ENCODE data around the gene ZNF93.
"Not testable (repeated sequence)": the region's sequence is repeated elsewhere in the genome, so short reads cannot be mapped to it uniquely, and the experiment has no call there.

The ZNF93 gene

DNA sequence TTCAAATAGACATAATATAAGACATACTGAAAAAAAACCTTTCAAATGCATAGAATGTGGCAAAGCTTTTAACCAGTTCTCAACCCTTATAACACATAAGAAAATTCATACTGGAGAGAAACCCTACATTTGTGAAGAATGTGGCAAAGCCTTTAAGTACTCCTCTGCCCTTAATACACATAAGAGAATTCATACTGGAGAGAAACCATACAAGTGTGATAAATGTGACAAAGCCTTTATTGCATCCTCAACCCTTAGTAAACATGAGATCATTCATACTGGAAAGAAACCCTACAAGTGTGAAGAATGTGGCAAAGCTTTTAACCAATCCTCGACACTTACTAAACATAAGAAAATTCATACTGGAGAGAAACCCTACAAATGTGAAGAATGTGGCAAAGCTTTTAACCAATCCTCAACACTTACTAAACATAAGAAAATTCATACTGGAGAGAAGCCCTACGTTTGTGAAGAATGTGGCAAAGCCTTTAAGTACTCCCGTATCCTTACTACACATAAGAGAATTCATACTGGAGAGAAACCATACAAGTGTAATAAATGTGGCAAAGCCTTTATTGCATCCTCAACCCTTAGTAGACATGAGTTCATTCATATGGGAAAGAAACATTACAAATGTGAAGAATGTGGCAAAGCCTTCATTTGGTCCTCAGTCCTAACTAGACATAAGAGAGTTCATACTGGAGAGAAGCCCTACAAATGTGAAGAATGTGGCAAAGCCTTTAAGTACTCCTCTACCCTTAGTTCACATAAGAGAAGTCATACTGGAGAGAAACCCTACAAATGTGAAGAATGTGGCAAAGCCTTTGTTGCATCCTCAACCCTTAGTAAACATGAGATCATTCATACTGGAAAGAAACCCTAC, 32.9 kb downstream of the ZNF93 start:
- H3K4me3 ChIP-seq, H3K27ac ChIP-seq: not testable (repeated sequence)

GRCh38 chr19:19937403-19937802, 36.7 kb downstream of the ZNF93 start:
- Histone ChIP-seq H3K27ac (no peak overlapping the region), H3K4me3 (no peak overlapping the region)

DNA sequence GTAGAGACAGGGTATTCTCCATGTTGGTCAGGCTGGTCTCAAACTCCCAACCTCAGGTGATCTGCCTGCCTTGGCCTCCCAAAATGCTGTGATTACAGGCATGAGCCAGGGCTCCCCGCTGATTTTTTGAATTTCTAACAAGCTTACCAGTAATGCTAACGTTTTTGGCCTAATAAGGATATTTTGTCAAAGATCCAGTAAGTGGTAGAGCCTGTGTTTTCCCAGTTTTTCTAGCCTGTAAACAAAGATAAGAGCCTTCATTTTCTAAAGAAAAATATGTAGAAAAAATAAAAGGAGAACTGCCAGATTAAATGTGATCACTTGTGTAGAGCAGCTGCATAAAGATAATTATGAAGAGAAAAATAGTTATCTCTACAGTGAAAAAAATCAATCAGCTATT, 37.7 kb downstream of the ZNF93 start:
- no peak overlapping the region for H3K27ac ChIP-seq

DNA sequence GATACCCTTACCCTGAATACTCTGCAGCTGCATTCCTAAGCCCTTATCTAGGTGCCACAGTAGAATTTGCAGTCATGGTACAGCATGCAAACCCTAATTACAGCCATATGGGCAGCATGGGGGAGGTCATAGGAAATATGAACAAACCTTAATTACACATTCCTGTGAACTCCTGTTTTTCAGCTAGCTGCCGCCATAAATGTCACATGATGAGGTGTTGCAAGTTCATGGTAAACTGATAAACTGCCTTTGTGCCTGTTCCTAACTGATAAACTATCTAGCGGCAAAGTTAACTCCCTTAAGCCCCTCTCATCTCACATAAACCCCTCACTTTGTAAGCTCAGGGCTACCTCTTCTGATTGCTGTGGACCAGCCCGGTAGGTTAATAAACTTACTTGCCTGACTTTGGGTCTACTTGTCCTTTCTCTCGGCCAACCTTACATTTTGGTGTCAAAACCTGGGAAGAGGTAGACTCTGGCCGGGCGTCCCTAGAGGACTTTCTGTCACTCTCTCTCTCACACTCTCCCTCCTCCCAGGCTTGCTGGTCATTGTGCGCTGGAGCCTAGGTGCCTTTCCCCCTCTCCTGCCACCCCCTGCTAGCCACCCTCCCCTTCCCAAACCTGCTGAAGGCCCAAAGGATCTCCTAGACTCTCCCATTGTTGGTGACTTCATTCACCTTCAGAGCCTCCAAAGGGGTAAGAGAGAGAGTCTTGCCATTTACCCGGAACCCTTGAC, 43.3 kb downstream of the ZNF93 start:
- Histone ChIP-seq H3K27ac (no peak overlapping the region), H3K4me3 (no peak overlapping the region)

More for the DNA sequence above, 37.7 kb downstream of the ZNF93 start:
- no peak overlapping the region for H3K4me3 ChIP-seq

DNA sequence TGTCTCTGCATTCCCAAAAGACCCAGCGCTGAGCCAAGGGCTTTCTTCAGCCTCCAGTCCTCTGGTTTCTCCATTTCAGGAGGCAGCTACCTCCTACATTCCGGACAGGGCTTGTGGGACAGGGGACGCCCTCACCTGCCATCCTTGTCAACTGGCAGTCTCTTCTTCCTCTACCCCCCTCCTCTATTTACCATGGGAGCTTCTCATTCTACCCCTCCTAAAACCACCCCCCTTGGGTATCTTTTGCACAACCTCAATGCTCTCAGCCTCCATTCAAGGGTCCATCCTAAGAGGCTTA, 43.8 kb downstream of the ZNF93 start:
- H3K27ac ChIP-seq = no peak overlapping the region

GRCh38 chr19:19946226-19946625, 45.5 kb downstream of the ZNF93 start:
- Histone ChIP-seq H3K27ac (no peak overlapping the region), H3K4me3 (no peak overlapping the region)

More for the DNA sequence above, 43.8 kb downstream of the ZNF93 start:
- no peak overlapping the region for H3K4me3 ChIP-seq

DNA sequence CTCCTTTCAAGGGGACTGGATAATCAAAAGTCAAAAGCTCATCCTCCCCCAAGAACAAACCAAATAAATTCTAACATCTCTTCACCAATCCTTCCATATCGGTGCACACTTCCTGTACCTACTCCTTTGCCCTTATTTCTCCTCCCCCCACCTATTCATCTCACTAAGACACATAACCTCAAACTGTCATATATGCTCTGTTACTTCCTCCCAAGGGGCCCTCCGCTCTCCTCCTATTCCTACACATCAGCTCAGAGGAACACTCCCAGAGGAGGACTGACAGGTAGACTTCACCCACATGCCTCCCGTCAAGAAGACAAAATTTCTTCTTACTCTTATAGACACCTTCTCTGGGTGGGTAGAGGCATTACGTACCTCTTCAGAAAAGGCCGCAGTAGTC, 48.1 kb downstream of the ZNF93 start:
- Histone ChIP-seq H3K4me3 (no peak overlapping the region), H3K27ac (no peak overlapping the region)

GRCh38 chr19:19955208-19955607, 54.5 kb downstream of the ZNF93 start:
- no peak overlapping the region for H3K27ac ChIP-seq
- no peak overlapping the region for H3K4me3 ChIP-seq

DNA sequence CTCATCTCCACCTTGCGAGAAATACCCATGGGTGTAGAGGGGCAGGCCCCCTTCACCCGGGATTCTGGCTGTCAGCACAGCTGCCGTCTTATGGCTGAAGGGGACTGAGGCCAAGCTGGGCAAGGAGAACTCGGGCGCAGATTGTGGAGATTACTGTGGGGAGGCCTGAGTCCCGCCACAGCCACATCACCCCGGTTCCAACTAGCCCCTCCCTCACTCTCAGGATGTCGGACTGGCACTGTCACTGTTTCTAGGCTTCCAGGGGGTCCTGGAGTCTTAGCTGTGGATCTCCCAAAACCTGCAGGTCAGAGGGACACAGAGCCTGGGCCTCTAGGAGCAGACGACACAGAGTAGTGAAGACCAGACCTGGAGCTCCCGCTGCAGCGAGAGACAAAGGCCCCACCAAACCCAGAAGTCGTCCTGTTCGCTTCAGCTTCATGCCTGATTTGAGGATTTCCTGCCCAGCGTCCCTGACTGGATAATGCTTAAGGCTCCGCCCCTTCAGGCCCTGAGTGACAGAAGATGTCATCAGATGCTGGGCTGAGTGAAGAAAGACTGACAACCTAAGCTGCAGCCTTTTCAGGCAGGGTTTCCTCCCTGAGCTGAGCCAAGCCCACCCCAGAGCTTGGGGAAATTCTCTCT, 55.8 kb downstream of the ZNF93 start:
- H3K4me3 ChIP-seq = no peak overlapping the region
- no peak overlapping the region for H3K27ac ChIP-seq

DNA sequence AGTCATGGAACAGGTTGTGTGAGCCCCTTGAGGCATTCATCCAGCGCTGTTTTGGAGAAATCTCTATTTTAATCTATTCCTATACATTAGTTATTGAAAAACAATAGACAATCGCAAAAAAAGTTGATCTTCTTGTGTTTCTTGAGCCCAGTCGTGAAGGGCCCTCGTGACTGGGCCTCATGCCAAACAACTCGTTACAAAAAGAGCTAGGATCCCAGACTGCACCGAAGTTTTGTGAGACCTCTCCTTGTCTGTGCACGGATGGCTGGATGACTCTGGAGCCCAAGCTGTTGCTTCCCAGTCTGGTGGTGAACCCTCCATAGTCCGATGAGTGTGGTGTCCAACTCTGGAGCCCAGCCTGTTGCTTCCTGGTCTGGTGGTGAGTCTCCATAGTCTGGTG, 57.0 kb downstream of the ZNF93 start:
- H3K4me3 ChIP-seq, H3K27ac ChIP-seq: not testable (repeated sequence)

DNA sequence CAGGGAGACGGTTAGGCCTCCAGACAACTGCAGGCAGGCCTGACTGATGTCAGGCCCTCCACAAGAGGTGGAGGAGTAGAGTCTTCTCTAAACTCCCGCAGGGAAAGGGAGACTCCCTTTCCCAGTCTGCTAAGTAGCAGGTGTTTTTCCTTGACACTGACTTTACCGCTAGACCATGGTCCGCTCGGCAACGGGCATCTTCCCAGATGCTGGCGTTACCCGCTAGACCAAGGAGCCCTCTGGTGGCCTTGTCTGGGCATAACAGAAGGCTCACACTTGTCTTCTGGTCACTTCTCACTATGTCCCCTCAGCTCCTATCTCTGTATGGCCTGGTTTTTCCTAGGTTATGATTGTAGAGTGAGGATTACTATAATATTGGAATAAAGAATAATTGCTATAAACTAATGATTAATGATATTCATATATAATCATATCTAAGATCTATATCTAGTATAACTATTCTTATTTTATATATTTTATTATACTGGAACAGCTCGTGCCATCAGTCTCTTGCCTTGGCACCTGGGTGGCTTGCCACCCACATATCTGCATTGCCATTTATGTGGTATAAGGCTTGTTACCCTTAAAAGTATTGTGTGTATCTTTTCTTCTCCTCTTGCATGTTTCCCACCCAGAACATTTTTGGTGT, 58.5 kb downstream of the ZNF93 start:
- H3K4me3 ChIP-seq, H3K27ac ChIP-seq: not testable (repeated sequence)

GRCh38 chr19:19964416-19964815, 63.7 kb downstream of the ZNF93 start:
- no peak overlapping the region for H3K4me3 ChIP-seq
- H3K27ac ChIP-seq = no peak overlapping the region

GRCh38 chr19:19966126-19966525, 65.4 kb downstream of the ZNF93 start:
- H3K27ac ChIP-seq, H3K4me3 ChIP-seq: not testable (repeated sequence)

DNA sequence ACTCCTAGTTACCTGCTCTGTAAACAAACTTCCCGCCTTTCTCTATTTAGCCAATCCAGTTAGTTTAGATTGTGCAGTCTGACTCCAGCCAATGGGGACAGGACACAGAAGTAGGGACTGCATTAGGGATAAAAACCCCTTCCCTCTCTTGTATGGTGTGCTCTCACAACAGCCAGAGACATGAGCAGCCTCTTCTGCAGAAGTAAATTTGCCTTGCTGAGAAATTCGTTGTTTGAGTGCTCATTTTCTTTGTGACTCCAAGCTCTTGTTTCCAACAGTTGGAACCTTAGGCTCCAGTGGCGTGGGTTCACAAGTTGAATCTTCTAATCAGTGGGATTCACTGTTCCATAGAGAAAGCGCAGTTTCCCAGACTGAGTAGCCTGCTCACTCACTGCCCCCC, 66.1 kb downstream of the ZNF93 start:
- no peak overlapping the region for H3K4me3 ChIP-seq
- H3K27ac ChIP-seq = no peak overlapping the region

All from skin epidermis (tissue), 12 donors.